NOMO-1 treated with DMSO at 0.1 percent for 48 hours (cell line): ENCODE results near the gene CYSLTR2.
"Not testable (repeated sequence)": the region's sequence is repeated elsewhere in the genome, so short reads cannot be mapped to it uniquely, and the experiment has no call there.

Experiments
- DNase-seq: peaks from one replicate; lab custom pipeline; 2025; ENCODE audit not compliant: unreplicated experiment; lab: John Stamatoyannopoulos, UW

The CYSLTR2 gene

GRCh38 chr13:48686636-48687210, 33.0 kb downstream of the CYSLTR2 start:
- DNase-seq, result no peak

- no peak for DNase-seq
These were observed 33.5 kb downstream of the CYSLTR2 start for GRCh38 chr13:48687249-48687648.

DNA sequence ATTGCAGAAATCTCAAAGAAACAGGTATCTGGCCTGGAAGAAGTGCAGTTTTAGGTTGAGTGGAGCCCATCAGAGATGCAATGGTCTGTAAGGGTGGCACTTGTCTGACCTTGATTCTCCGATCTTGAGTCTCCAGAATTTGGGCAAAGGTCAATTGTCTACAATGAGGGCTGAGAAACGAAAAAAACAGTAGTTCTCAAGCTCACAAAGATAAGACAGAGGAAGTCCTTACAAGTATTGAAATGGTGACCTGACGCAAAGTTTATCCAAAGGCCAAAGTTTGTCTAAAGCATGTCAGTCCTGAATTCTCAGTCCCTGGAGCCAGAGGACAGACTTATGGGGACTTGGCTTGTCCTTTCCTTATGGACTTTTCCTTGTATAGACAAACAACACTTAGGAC, 40.3 kb downstream of the CYSLTR2 start:
- DNase-seq, result no peak

DNA sequence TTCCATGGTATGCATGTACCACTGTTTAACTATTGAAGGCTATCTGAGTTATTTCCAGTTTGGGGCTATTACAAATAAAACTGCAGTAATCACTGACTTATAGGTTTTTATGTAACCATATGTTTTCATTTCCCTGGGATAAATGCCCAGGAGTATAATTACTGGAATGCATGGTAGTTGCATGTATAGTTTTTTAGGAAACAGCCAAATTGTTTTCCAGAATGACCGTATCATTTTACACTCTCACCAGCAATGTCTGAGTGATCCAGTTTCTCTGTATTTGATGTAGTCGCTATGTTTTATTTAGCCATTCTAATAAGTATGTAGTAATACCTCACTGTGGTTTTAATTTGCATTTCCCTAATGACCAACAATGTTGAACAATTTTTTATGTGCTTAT, 42.0 kb downstream of the CYSLTR2 start:
- DNase-seq, result no peak

- DNase-seq, result not testable (repeated sequence)
These were observed 42.9 kb downstream of the CYSLTR2 start for GRCh38 chr13:48696676-48697075.

DNA sequence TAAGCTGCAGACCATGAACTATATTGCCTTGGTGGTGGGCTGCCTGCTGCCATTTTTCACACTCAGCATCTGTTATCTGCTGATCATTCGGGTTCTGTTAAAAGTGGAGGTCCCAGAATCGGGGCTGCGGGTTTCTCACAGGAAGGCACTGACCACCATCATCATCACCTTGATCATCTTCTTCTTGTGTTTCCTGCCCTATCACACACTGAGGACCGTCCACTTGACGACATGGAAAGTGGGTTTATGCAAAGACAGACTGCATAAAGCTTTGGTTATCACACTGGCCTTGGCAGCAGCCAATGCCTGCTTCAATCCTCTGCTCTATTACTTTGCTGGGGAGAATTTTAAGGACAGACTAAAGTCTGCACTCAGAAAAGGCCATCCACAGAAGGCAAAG, 53.7 kb downstream of the CYSLTR2 start:
- no peak for DNase-seq

- DNase-seq, result no peak
These were observed 55.0 kb downstream of the CYSLTR2 start for GRCh38 chr13:48708764-48709163.

DNA sequence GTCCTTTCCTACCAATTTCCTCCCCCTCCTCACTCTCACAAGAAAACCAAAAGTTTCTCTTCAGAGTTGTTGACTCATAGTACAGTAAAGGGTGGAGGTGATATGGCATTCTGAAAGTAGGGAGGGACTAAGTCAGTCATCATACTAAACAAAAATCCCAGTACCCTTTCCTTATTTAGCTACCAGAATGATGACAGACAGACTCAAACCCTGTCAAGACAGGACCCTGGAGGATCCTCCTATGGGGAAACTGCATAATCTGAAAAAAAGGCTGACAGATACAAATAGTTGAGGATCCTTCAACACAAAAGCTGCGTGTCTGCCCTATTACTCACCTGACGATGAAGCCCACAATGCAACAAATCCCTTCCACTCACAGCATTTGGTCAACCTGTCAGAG, 55.5 kb downstream of the CYSLTR2 start:
- no peak for DNase-seq

- no peak for DNase-seq
These were observed 56.4 kb downstream of the CYSLTR2 start for GRCh38 chr13:48710160-48710559.

DNA sequence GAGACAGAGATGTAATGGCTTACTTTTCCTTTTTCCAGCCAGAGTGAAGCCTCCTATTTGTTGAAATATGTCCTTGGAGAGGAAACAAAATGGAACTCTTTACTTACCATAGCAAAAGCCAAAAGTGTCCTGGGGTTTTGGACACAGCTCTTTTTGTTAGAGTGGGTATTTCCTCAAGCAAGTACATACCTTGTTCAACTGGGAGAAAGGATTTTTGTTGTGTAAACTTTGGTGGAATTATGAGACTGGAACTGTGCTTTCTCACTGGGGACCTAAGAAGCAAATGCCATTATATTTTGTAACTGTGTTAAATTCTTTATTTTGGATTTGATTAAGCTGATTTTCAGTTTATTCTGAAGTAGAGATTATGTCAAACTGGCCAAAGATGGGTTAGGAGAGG, 58.4 kb downstream of the CYSLTR2 start:
- no peak for DNase-seq

DNA sequence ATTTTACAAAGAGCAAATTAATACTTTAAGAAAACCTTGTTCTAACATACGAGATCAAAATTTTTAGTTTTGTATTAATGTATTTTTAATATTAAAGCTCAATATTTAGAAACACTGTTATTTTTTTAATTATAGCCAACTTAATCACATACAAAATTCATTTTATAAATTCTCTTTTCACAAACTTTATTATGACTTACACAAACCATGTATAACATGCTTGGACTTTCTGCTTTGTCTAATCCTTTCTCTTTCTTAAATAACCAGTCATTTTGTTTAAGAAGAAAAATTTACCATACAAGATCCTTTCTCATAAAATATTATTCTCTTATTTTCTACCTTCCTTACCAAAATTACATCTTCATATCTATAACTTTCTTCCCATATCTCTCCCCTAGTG, 62.2 kb downstream of the CYSLTR2 start:
- no peak for DNase-seq

DNA sequence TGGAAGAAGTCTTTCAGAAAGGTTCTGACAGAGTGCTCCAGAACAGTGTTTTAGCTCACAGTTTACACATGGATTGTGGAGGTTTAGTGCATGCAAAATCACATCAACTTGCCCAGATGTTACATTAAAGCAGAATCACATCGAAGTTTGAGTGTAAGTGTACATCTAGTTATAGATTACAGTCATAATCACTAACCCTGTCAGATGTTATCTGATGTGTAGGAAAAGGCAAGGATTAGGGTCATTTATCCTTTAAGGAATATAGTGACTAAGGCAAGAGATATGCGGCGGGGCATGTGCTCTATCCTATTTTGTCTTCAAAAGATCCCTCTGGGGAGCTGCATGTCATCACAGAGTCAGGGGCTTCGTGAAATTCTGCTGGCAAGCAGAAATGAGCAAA, 66.9 kb downstream of the CYSLTR2 start:
- no peak for DNase-seq

- DNase-seq, result no peak
These were observed 69.4 kb downstream of the CYSLTR2 start for GRCh38 chr13:48723168-48723567.

- no peak for DNase-seq
These were observed 71.5 kb downstream of the CYSLTR2 start for GRCh38 chr13:48725271-48725670.

DNA sequence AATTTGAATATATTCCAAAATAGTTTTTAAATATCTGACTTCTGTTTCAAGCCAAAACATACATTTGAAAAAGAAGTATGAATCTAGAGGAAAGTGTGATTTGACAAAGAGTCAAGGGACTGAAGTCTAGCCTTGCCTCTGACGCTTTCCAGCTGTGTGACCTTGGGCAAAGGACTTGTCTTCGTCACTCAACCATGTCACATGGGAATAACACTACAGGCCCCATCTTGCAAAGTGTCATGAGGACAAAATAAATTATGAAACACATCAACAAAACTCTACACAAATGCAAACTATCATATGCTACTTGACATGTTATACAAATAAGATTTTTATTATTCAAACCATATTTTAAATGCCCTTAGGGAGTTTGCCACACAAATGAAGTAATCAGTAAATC, 73.0 kb downstream of the CYSLTR2 start:
- DNase-seq, result no peak

DNA sequence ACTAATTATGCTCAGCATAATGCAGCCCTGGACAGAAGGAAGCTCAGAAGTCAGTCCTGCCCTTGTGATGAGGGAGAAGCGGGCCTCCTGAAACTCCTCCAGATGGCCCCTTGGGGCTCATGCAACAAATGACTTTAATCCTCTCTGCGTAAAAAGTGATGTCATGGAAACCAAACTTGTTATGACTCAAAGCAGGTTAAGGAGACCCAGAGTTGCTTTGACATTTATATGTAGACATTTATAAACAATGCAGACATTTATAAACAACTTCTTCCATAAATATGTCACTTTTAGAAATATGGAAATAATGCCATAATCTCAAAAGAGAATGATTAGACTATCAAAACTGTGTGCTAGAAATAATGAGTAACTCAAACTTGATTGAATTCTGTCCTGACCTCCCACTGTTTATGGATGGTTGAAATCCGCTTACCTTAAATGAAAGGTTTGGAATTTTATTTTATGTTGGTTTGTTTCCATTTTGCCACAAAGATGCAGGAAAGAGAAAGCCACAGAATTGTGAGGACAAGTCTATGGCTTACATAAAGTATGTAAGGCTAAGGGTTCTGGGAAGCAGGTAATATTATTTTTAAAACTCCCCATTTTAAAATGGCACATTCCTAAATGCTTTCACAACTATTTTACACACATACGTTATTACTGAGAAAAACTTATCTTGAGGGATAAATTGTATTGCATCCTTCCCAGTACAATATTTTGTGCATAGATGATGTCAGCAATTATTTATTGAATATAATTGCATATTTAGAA, 73.7 kb downstream of the CYSLTR2 start:
- DNase-seq, result no peak

GRCh38 chr13:48728226-48728625, 74.5 kb downstream of the CYSLTR2 start:
- no peak for DNase-seq

DNA sequence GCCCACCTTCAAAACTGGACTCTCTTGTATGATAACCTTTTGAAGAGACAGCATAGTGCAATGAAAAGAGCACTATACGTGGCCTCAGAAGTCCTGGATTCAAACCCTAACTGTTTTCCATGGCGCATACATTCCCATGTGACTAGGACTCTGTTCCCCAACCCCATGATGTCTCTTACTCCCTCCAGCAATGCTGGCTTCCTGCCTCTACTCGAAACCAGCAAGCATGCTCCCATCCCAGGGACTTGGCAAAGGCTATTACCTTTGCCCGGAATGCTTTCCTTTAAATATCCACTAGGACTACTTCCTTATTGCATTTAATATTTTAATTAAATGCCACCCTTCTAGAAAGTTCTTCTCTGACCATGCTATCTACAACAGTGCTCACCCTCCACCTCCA, 75.1 kb downstream of the CYSLTR2 start:
- DNase-seq, result no peak

DNA sequence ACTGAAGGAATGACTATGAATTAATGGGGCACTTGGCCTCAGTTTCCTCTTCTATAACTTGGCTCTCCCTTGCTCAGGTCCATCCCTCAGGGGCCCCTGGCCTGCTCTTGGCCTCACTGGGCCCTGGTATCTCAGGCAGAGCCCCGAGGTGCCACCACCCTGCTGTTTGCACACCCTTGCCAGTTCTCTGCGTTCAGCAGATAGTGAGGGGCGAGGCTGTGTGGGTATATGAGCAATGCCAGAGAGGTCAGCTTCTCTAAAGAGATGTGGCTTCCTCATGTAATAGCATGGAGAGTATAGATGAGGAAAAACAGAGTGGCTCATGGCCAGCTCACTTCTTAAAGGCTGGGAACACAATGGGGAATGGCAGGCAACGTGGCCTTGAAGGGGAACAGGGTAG, 76.1 kb downstream of the CYSLTR2 start:
- no peak for DNase-seq

GRCh38 chr13:48731001-48731658, 77.4 kb downstream of the CYSLTR2 start:
- DNase-seq, result peak; percentile 57

DNA sequence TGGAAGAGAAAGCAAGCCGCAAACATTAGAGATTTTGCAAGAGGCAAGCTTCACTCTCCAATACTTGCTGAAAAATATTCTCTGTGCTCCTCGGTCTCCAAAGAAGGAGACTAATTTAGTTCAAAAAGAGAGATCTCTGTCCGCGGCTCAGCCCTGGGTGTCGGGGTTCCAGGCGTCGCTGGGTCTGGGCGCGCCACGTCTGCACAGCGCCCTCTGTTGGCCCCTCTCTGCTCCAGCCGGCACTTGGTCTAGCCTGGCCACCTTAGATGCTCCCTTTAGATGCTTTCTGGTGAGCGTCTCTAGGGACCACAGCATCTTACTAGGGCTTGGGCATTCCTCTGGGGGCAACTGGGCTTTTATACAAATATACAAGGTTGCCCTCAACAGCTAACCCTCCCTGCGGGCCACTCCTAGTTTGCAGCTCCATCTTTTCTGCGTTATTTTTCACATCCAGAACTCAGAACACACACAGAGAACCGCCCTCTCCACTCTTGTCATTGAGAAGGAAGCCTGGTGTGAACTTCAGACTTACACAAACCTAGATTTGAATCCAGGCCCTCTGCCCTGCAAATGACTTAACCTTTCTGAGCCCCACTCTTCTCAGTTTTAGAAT, 78.3 kb downstream of the CYSLTR2 start:
- peak; percentile 60 for DNase-seq

- DNase-seq, result no peak
These were observed 80.1 kb downstream of the CYSLTR2 start for GRCh38 chr13:48733739-48734335.
